GM12892 (cell line): ENCODE measurements around the gene ST7L.

Source experiments
- POLR2A ChIP-seq: IDR thresholded peaks from 2 replicates; pipeline ENCODE4 v1.6.1; 2011; ENCODE audit warnings: low read depth, low read length, control low read depth
- POLR2AphosphoS5 ChIP-seq: IDR thresholded peaks from 2 replicates; pipeline ENCODE4 v1.6.1; 2011; ENCODE audit warnings: low read depth, low read length, control low read depth

DNA sequence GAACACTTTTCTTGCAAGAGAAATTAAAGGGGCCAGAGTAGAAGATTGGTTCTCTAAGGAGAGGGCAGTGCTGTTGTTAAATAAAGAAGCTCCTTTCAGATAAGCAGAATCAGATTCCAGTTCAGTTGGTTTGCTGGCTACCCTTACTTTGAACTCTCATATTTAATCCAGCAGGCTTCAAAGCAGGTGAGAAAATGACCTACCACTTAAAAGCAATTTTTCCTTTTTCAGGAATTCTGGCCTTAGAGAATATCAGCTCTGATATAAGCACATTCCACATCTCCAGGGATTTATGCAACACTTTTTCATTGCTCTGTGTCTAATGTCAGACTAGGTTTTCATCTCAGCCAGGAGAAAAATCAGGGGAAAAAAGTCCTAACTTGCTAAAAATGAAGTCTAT lies 81.5 kb downstream of the ST7L start:
- TF ChIP-seq POLR2A (no peak), POLR2AphosphoS5 (no peak)
